DMS114 treated with DMSO at 0.1 percent for 48 hours (cell line): Measurements from ENCODE around the gene FREM1.

ENCODE experiments used
- DNase-seq: peaks from one replicate; lab custom pipeline; 2025; ENCODE audit not compliant: unreplicated experiment; lab: John Stamatoyannopoulos, UW

Gene FREM1

DNA sequence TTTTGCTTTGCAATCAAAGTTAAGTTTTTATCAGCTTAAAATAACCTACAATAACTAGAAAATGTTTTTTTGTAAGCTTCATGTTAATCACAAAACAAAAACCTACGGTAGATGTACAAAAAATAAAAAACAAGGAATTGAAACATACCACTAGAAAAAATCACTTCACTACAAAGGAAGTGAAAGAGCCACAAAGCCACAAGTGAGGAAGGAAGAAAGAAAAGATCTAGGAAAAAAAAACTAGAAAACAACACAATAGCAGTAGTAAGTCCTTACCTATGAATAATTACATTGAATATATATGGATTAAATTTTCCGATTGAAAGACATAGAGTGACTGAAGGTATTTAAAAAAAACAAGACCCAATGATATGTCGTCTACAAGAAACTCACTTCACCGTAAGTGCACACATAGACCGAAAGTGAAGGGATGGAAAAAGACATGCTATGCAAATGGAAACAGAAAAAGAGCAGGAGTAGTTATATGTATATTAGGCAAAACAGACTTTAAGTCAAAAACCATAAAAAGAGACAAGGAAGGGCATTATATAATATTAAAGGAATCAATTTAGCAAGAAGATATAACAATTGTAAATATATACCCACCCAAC is 203.6 kb downstream of the FREM1 start:
- no peak for DNase-seq

DNA sequence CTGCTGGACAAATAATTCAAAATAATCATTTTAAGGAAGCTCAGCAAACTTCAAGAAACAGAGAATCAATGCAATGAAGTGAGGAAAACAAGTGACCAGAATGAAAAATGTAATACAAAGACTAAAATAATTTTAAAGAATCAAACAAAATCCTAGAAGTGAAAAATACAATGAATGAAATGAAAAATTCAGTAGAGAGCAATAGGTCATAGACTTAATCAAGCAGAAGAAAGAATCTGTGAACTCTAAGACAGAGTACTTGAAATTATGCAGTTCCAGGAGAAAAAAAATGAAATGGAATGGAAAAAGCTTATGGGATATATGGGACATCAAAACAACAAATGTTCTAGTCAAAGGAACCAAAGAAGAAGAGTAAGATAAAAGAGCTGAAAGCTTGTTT is 205.1 kb downstream of the FREM1 start:
- no peak for DNase-seq

DNA sequence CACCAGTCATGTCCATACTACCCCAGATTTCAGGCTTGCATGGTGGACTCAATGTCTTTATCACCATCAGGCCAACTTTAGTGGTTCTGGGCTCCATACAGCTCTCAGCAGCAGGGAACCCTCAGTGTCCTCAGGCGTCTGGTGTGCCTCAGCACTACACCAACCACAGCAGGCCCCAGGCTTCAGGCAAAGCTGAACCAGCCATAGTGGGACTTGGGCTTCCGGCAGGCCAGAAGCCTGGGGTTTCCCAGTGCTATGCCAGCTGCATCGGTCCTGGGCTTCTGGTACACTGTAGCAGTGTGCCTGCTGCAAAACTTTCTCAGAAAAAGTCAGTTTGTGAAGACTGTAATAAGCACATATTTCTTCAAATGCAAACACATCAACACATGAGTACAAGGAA is 205.9 kb downstream of the FREM1 start:
- no peak for DNase-seq

DNA sequence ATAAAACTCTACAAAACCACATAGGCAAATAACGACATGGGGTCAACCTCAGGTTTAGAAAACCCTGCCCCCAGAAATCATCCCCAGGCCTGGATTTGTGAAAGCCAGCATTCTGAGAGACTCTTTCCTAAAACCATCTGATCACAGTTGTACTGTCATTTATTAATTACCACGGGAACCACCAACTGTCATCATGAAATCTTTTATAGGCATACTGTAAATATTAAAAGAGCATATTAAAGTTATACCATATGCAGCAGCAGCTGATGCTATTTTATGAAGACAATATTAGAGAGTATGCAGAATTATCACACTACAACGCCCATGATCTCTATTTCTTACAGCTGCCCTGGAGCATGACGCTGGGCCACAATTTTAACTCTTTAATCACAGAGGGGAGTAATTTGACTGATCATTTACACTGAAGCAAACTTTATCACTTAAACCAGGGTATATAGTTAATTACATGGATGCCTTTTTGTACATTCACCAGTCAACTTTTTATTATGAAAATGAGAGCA is 208.0 kb downstream of the FREM1 start:
- DNase-seq = no peak

DNA sequence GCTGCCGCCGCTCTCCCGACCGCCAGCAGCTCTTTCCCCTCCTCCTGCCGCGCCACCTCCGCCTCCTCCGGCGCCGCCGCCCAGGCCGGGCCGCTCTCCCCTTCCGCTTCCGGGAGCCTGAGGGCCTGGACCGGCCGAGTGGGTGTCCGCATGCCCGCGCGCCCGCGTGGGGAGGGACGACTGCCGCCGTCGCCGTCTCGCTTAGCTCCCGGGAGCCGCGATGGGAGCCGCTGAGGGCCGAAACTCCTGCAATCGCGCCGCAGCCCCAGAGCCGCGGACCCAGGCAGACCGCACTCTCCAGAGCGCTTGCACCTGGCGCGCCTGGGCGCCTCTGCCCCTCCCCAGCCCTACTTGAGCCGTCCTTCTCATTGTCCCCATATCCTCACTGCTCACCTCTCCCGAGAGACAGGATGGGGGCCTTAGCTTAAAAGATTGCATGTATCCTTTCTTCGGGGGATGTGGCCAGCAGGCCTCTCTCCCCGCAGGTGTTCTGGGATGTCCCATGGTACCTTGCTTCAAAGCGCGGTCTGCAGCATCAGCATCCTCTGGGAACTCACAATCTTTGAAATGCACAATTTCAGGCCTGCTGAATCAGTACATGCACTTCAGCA is 216.9 kb downstream of the FREM1 start, which contains the start of gene ZDHHC21:
ZDHHC21 (minus strand) TSS at position 182 of the 611 bp plus-strand sequence. CDS start 19,092 bp downstream, outside the sequence.
- peak; percentile 3 for DNase-seq

DNA sequence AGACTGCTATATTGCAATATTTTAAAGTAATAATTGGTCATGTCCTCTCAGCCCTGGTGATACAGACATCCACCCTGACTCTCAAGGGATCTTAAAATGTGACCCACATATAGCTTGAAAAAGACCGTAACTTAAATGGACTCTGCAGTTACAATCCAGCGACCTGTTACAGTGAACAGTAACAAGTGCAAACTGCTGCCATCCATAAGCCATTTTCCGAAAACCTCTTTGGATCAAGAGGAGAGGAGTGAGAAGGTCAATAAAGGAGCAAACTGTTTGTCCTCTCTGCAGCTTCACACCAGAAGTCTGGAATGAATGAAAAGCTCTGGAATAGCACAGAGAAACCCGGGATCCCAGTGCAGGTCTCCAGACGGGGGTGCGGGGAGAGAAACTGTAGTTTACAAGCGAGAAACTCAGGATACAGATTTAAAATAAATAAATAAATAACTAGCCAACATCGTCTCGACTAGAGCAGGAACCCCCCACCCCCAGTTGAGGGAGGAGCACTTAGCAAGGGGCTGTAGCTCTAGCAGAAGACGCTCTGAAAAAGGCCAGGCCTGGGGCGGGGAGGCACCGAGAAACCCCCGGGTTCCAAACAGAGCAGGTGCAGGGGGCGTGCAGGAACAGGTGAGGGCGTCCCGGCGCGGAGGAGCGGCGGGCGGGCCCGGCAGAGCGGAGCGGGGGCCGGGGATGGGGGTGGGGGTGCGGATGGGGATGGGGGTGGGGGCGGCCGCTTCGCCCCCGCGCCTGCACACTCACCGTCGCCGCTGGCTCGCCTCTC is 217.6 kb downstream of the FREM1 start:
- peak; percentile 7 for DNase-seq

DNA sequence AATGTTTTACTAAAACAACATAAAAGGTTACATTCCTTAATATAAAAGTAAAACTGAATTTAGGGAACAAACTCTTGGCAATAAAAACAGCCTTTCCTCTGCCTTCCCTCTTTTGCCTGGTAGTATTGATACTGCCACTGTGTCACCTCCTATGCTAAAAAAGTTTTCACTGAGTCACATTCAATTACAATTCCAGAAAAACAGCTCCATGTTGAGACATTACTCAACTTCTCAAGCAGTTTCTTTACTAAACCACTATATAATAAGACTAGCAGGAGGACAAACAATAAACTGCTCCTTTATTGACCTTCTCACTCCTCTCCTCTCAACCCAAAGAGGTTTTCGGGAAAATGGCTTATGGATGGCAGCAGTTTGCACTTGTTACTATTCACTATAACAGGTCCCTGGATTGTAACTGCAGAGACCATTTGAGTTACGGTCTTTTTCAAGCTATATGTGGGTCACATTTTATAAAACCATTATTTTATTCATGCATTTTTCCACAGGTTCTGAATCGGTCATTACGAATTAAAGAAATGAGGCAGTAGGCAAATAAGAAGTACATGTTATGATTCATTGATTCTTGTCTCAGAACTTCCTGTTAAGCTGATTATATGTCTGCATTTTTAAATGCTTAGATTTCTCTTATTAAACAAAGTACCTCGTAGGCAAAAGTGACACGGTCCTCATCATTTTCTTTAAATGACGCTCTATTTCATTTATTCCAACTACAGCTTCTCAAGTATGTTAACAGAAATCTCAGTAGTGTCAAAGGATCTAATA is 219.1 kb downstream of the FREM1 start:
- DNase-seq = no peak

DNA sequence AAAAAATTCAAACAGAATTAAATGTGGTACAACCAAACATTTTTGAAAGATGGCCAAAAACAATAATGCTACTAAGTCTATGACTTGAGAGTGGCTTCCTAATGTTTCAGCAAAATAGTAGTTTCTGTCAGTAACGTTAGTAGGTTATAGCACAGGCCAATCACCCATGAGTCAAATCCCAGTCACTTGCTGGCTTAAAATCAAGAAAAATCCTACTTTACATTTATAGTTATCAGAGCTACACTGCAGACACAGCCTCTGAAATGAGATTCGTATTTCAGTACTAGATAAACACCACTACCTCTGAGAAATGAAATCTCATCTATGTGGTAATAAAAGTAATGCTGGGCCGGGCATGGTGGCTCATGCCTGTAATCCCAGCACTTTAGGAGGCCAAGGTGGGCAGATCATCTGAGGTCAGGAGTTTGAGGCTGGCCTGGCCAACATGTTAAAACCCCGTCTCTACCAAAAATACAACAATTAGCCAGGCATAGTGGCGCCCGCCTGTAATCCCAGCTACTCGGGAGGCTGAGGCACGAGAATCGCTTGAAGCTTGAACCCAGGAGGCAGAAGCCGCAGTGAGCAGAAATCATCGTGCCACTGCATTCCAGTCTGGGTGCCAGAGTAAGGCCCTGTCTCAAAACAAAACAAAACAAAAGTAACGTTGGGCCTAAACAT is 223.0 kb downstream of the FREM1 start:
- DNase-seq = no peak

DNA sequence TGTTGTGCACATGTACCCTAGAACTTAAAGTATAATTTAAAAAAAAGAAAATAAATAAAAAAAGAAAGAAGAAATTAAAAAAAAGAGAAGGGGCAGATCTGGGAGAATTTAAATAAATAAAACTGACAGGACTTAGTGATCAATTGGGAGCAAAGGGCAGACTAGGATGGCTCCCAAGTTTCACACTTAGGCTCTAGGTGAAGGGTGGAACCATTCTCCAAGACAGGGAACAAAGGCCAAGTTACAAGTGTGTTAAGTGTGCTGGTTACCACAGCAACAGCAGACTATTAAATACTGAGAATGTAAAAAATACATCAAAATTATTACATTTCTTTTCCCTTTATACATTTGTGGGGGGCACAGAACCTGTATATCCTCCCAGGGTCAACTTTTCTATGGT is 224.1 kb downstream of the FREM1 start:
- no peak for DNase-seq
